Measurements from ENCODE around the gene ID3. TPM values are rescaled to one million over a fixed set of nuclear protein-coding genes. Genes with fewer than 3 reads are reported as not detected.
A peak's percentile ranks its signal among the peaks of the same experiment; 100 is the strongest.

ID3 gene
- total RNA-seq, 1 donor from 2014 or later, result 91.4 TPM

DNA sequence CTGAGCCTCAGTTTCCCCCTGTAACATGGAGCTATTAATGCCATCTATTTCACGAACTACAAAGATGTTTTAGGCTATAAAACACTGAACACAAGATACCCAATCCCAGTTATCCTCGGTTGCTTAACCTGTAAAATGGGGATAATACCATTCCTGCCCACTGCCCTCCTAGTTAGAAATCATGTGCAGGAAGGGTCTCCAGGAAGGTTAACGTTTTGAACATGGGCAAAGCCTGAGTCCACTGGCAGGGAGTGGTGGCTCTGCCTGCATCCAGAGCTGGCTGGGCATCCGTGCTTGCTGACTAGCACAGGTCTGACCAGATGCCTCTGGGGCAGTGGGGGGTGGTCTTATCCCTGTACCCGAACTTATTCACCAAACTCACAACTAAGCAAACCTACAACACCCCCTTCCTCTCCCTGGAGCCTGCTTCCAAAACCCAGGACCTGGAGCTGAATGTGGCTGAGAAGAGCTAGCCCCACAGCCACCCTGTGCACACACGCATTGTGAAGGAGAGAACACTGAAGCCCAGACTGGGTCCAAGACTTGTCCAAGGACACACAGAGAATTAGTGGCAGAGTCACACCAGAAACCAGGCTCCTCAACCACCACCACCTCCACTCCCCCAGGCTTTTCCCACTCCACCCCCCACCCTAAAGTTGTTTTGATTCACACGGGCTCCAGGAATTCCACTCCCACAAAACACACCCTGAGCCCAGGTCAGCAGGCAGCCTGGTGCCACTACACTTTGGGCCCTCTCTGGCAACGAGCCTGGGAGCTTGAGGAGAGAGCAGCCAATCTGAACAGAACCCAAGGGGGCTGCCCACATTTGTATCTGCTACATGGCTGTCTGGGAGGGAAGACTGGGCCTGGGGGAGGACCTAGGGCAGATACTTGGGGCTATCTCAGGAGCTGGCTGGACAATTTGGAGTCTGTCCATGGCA is 29.9 kb downstream of the ID3 start:
- Mint-ChIP-seq H3K27ac (ENCODE audit: unreplicated experiment) (peak overlapping the region; percentile 53), H3K9me3 (ENCODE audit: unreplicated experiment) (no peaks in the 10 kb centered on the region), H3K4me1 (ENCODE audit: low read depth, unreplicated experiment) (no peaks in the 10 kb centered on the region), H3K4me3 (ENCODE audit: unreplicated experiment) (peak overlapping the region; percentile 50), H3K27me3 (ENCODE audit: low read depth, unreplicated experiment) (peaks cover 50% of the 10 kb centered on the region), H3K36me3 (ENCODE audit: low read depth, unreplicated experiment) (peaks cover 5% of the 10 kb centered on the region)
- Histone ChIP-seq H3K4me1 (ENCODE audit: insufficient read depth, low read length) (peaks cover 9% of the 10 kb centered on the region), H3K4me2 (ENCODE audit: low read length) (peak overlapping the region; percentile 88), H3K9me3 (ENCODE audit: insufficient read depth, low read depth, low read length) (no peaks in the 10 kb centered on the region), H3K27ac (ENCODE audit: low read depth, low read length) (no peak overlapping the region), H4K20me1 (ENCODE audit: insufficient read depth, low read length) (no peaks in the 10 kb centered on the region), H3K36me3 (ENCODE audit: insufficient read depth, low read length) (no peaks in the 10 kb centered on the region), H2AFZ (ENCODE audit: low read depth, low read length) (no peak overlapping the region), H3K27me3 (ENCODE audit: insufficient read depth, low read length) (peaks cover 3% of the 10 kb centered on the region), H3K9ac (ENCODE audit: low read length) (no peak overlapping the region), H3K4me3 (ENCODE audit: insufficient read depth, low read depth, low read length) (no peak overlapping the region), H3K79me2 (ENCODE audit: insufficient read depth, low read length) (no peaks in the 10 kb centered on the region)
- DNase-seq (ENCODE audit: low read depth) (no peak), FAIRE-seq (no peak)
- TF ChIP-seq, protein P1, sequence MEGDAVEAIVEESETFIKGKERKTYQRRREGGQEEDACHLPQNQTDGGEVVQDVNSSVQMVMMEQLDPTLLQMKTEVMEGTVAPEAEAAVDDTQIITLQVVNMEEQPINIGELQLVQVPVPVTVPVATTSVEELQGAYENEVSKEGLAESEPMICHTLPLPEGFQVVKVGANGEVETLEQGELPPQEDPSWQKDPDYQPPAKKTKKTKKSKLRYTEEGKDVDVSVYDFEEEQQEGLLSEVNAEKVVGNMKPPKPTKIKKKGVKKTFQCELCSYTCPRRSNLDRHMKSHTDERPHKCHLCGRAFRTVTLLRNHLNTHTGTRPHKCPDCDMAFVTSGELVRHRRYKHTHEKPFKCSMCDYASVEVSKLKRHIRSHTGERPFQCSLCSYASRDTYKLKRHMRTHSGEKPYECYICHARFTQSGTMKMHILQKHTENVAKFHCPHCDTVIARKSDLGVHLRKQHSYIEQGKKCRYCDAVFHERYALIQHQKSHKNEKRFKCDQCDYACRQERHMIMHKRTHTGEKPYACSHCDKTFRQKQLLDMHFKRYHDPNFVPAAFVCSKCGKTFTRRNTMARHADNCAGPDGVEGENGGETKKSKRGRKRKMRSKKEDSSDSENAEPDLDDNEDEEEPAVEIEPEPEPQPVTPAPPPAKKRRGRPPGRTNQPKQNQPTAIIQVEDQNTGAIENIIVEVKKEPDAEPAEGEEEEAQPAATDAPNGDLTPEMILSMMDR (IDR thresholded peaks at IDR 0.05; ENCODE audit: insufficient read depth, low read depth, low read length), result no peak
- TF ChIP-seq EZH2 (IDR thresholded peaks at IDR 0.05; ENCODE audit: insufficient read depth, low read length), result no peak

GRCh38 chr1:23528250-23528978 is 30.9 kb downstream of the ID3 start:
- no peaks in the 10 kb centered on the region for H3K79me2 ChIP-seq (ENCODE audit: insufficient read depth, low read length)
- H3K4me2 ChIP-seq (ENCODE audit: low read length), result peak overlapping the region; percentile 4
- no peak overlapping the region for H3K9ac ChIP-seq (ENCODE audit: low read length)
- H3K27me3 ChIP-seq (ENCODE audit: insufficient read depth, low read length), result peaks cover 3% of the 10 kb centered on the region
- no peaks in the 10 kb centered on the region for H3K36me3 ChIP-seq (ENCODE audit: insufficient read depth, low read length)
- peaks cover 9% of the 10 kb centered on the region for H3K4me1 ChIP-seq (ENCODE audit: insufficient read depth, low read length)
- no peak for TF ChIP-seq EZH2 (IDR thresholded peaks at IDR 0.05; ENCODE audit: insufficient read depth, low read length)
- TF ChIP-seq, protein P1 (IDR thresholded peaks at IDR 0.05; ENCODE audit: insufficient read depth, low read depth, low read length), result no peak
- no peak for FAIRE-seq
- Mint-ChIP-seq H3K4me1 (ENCODE audit: low read depth, unreplicated experiment) (no peaks in the 10 kb centered on the region), H3K4me3 (ENCODE audit: unreplicated experiment) (no peak overlapping the region), H3K27me3 (ENCODE audit: low read depth, unreplicated experiment) (peaks cover 50% of the 10 kb centered on the region), H3K36me3 (ENCODE audit: low read depth, unreplicated experiment) (peaks cover 5% of the 10 kb centered on the region), H3K27ac (ENCODE audit: unreplicated experiment) (no peak overlapping the region), H3K9me3 (ENCODE audit: unreplicated experiment) (no peaks in the 10 kb centered on the region)
- H3K4me3 ChIP-seq (ENCODE audit: insufficient read depth, low read depth, low read length), result no peak overlapping the region
- H3K9me3 ChIP-seq (ENCODE audit: insufficient read depth, low read depth, low read length), result no peaks in the 10 kb centered on the region
- peak; percentile 55 for DNase-seq (ENCODE audit: low read depth)
- H4K20me1 ChIP-seq (ENCODE audit: insufficient read depth, low read length), result no peaks in the 10 kb centered on the region
- H2AFZ ChIP-seq (ENCODE audit: low read depth, low read length), result no peak overlapping the region
- no peak overlapping the region for H3K27ac ChIP-seq (ENCODE audit: low read depth, low read length)

Data from astrocyte (in vitro differentiated cells and primary cell).